Activated T-cell treated with anti-CD3 and anti-CD28 coated beads for 24 hours (primary cell): ENCODE results near the gene RXRA.

ENCODE experiments used
- DNase-seq: peaks from one replicate; pipeline ENCODE4 v3.0.0-alpha.2; 2020; ENCODE audit warnings: low read depth

The RXRA gene

DNA sequence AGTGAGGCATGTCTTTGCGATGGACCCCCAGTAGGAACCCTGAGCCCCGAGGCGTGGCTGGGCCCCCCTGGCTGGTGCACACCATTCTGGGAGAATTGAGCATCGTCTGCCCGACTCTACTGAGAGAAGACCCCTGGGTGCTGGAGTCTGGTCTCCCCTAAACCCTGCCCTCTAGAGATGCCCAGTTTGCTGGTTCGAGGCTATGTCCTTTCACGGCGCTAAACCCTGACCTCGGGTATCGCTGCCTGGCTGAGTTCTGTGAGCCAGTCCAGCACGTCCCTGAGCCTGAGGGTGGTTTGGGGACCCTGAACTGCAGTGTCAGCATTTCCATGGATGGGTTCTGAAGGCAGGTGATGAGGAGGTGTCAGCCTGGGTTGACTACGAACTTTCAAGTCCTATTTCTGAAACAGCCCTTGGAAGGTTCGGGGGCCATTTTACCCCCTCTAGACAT, 128.8 kb downstream of the RXRA start:
- no peak for DNase-seq

- no peak for DNase-seq
Measured at GRCh38 chr9:134455537-134455933, 129.3 kb downstream of the RXRA start.

DNA sequence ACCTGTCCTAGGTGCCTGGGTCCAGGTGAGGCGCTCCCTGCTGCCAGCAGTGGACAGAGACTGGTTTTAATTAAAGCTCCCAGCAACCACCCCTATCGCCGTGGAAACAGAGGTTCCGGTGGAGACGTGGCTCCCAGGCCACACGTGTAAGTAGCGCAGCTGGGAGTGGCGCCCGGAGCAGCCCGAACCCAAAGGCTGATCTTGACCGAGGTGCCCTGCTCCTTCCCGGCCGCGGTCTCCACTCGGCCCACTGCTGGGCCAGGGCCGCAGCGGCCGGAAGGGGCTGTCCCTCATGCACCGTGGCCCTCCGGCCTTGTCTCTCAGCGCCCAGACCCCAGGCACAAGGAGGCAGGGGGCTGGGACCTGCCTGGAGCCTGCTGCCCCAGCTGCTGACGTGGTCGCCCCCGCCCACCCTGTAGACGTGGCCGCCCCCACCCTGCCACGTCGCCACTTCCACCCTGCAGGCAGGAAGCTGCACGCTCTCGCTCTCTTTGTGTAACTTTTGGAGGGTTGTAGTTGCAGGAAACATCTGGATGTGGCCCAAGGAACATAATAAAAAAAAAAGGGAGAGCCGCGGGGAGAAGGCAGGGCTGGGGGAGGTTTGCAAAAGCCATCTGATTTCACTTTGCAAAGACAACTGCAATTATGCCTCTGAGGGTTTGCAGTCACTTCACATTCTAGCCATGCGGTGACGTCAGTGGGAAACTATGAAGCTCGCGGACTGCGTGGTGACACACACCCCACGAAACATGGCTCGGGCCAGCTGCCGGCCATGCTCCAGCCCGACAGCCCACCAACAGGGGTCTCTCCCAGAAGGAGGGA, 129.9 kb downstream of the RXRA start:
- DNase-seq = peak; percentile 55

DNA sequence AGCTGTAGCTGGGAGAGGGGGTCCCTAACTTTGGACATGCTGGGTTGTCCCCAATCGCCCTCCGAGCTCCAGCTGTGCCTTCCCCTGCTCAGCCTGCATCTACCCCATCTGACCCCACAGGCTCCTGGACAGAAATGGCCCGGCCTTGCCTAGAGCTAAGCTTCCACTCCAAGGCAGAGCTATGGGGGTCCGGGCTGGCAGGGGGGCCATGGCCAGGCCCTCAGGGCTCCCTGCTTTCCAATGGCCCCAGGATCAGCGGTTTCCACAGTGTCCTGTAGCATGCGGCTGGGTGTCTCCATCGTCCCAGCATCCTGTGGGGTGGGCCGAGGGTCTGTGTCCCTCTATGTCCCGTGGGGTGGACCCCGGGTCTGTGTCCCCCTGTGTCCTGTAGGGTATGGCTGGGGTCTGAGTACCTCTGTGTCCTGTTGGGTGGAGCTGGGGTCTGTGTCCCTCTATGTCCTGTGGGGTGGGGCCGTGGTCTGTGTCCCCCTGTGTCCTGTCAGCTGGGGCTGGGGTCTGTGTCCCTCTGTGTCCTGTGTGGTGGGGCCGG, 130.6 kb downstream of the RXRA start:
- no peak for DNase-seq

- DNase-seq = no peak
Measured at GRCh38 chr9:134457321-134458206, 131.3 kb downstream of the RXRA start.

DNA sequence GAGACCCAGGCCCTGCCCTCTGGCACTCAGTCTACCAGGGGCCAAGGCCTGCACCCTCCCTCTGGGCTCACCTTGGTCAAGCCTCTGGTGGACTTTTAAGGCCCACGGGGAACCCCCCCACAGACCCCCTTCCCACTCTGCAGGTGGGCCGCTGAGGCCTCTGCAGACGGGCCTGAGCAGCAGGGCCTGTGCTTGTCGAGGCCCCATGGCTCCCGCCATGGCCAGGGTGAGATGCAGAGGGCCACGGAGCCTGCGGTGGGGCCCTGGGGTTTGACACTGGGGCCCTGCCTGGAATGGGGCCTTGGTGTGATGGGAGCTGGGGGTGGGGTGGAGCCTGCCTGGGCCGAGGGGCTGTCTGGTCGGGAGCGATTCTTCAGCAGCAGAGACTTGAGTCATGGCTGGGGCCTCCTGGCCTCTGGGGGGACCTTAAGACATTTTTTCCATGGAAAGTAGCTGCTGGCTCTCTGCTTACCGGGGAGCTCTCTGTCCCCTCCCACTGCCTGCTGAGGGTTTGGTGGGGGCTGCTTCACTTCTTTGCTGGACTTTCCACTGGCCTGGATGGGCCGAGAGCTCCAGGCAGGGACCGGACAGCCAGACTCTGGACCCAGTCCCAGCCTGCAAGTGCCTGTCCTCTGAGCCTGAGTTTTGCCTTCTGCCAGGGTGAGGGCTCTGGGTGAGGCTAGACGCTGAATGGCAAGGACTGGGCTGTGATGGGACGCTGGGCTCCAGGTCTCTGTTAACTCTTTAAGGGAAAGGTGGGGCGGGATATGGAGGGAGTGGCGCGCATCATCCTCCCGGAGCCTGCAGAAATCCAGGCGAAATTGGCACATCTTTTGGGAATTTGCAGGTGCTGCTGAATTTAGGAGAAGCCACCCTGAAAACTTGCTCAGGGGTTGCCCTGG, 132.2 kb downstream of the RXRA start:
- DNase-seq = no peak

DNA sequence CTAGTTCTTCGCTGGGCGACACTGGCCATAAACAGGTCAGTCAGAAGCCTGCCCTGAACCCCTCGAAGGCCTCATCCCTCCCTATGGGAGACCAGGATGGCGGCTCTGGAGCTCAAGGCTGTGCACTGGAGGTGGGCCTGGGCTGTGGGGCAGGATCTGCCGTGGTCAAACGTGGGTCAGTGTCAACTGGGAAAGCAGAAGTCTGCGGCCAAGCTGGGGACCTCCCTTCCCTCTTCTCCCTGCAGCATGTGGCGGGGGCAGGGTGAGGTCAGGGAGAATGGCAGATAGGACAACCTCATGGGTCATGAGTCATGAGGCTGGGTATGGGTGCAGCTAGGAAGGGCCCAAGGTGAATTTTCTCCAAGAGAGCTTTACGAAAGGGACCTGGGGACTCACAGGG, 132.9 kb downstream of the RXRA start:
- DNase-seq = no peak

GRCh38 chr9:134459573-134459972, 133.3 kb downstream of the RXRA start:
- no peak for DNase-seq

DNA sequence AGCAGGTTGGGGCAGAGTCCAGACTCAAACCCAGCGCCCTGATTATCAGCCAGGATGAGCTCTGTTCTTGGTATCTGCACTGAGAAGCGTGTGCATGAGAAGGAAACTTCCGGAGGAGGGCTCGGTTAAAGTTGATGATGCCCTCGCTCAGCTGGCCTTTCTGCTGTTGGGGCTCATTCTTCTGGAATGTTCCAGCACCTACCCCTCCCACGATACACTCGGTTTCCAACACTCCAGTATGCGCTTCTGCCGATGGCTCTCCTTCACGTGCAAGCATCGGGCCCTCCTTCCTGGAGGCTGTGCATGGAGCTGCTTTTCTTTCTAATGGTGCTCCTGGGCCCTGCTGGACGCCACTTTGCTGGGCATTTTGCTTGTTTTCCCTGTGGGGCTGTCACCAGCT, 134.0 kb downstream of the RXRA start:
- no peak for DNase-seq

DNA sequence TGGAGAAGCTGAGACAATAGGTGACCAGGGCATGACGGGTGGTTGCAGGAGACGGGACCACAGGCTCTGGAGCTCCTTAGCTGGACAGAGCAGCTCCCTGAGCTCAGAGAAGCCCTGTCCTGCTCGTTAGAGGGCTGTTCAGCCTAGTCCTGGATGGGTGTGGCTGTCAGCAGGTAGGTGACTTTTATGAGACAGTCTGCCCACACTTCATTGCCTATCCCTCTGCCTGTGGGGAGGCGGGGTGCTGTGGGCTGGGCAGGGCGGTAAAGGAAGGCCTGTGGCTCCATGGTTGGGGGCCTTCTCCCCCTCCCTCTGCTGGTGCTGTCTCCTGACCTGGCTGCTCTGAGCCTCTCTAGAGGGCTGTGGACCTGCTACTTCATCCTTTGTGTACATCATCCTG, 134.6 kb downstream of the RXRA start:
- no peak for DNase-seq

GRCh38 chr9:134461426-134461982, 135.2 kb downstream of the RXRA start:
- no peak for DNase-seq

DNA sequence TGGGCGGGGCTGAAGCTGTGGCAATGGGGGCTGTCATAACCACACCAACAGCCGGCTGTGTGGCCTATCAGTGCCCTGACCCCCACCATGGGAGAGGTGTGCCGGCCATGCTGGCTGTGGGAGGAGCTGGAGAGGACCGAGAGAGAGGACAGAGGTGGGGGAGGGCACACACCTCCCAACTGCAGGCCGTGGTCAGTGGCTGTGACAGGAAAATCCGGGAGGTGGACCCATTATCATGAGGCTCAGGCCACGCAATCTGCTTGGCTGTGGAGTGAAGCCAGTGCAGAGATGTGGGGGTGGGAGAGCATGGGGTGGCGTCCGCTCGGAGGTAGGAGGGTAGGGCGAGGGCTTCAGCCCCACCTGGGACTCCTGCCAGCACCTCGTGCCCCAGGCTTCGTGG, 136.1 kb downstream of the RXRA start:
- no peak for DNase-seq

- DNase-seq = no peak
Measured at GRCh38 chr9:134463280-134463679, 137.0 kb downstream of the RXRA start.

GRCh38 chr9:134466869-134467616, 140.8 kb downstream of the RXRA start:
- no peak for DNase-seq

GRCh38 chr9:134468358-134468757, 142.1 kb downstream of the RXRA start:
- no peak for DNase-seq

DNA sequence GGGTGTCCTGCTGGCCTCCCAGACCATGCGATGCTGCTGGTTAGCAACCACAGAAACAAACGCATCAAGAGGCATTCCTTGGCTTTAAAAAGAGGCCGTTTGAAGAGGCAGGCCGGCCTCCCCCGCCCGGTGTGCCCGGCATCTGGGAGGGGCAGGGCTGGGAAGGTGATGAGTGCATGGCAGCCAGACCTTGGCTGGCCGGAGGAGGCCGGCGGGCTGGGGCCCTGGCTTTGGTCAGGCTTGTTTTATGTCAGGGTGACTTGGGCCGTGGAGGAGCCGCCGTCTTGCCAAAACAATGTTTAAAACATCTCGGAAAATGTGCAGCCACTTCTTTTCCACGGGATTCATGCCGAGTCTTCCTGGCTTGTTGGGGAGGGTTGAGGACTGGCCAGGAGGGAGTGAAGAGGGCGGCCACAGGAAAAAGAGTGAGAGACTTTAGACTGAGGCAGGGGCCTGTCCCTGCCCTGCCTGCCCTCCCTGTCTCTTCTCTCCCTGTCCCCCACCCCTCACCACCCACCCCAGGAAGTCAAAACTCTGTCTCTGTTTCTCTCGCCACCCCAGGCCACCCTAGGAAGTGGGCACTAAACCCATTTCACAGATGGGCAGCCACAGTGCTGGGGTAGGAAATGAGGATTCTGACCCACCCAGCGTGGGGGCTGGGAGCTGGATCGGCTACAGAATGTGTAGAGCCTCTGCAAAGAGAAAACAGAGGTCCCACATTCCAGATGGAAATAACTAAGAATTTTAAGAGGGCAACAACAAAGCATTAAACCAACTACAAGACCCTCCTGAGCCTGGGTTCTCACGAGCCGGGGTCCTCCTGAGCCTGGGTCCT, 143.0 kb downstream of the RXRA start:
- no peak for DNase-seq

GRCh38 chr9:134472256-134472655, 146.0 kb downstream of the RXRA start:
- no peak for DNase-seq

GRCh38 chr9:134473141-134474054, 147.1 kb downstream of the RXRA start:
- DNase-seq = no peak

DNA sequence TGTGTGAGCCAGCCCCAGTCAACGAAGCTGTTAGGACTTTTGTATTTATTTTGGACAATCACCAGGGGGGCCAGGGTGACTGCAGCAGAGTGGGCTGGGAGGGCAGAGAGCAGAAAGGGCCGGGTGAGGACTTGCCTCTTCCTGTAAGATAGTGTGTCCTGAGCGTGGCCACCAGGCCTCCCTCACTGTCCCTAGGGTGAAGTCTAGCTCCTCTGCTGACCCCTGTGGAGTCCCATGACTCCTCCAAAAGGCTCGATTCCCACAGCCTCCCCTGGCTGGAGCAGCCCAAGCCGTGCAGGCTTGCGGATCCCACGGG, 147.8 kb downstream of the RXRA start:
- DNase-seq = no peak
